ENCODE results near the gene BCL11B.

BCL11B gene

GRCh38 chr14:99271951-99272631 lies at the start of gene BCL11B:
TSS of gene BCL11B (minus strand) at chr14:99272197. CDS start at chr14:99271218, 979 bp downstream.
- DNase-seq = peak; percentile 92

- no peak for DNase-seq
Measured at GRCh38 chr14:99321236-99321925, 49.4 kb upstream of the BCL11B start.

- DNase-seq = no peak
Measured at GRCh38 chr14:99320621-99321235, 48.7 kb upstream of the BCL11B start.

GRCh38 chr14:99320105-99320572 lies 48.1 kb upstream of the BCL11B start:
- peak; percentile 19 for DNase-seq

GRCh38 chr14:99318959-99319295 lies 46.9 kb upstream of the BCL11B start:
- DNase-seq = no peak

- no peak for DNase-seq
Measured at GRCh38 chr14:99318091-99318958, 46.3 kb upstream of the BCL11B start.

- no peak for DNase-seq
Measured at GRCh38 chr14:99317231-99318090, 45.5 kb upstream of the BCL11B start.

- DNase-seq = no peak
Measured at GRCh38 chr14:99316281-99317163, 44.5 kb upstream of the BCL11B start.

GRCh38 chr14:99315197-99315596 lies 43.2 kb upstream of the BCL11B start:
- DNase-seq = peak; percentile 50

GRCh38 chr14:99314623-99315022 lies 42.6 kb upstream of the BCL11B start:
- no peak for DNase-seq

GRCh38 chr14:99313234-99313633 lies 41.2 kb upstream of the BCL11B start:
- no peak for DNase-seq

GRCh38 chr14:99312106-99312505 lies 40.1 kb upstream of the BCL11B start:
- DNase-seq = no peak

- DNase-seq = no peak
Measured at GRCh38 chr14:99309220-99309766, 37.3 kb upstream of the BCL11B start.

- DNase-seq = no peak
Measured at GRCh38 chr14:99304208-99304607, 32.2 kb upstream of the BCL11B start.

- DNase-seq = no peak
Measured at GRCh38 chr14:99300190-99300589, 28.2 kb upstream of the BCL11B start.

GRCh38 chr14:99296517-99296916 lies 24.5 kb upstream of the BCL11B start:
- DNase-seq = no peak

- no peak for DNase-seq
Measured at GRCh38 chr14:99289394-99290189, 17.6 kb upstream of the BCL11B start.

GRCh38 chr14:99288948-99289347 lies 17.0 kb upstream of the BCL11B start:
- DNase-seq = no peak

GRCh38 chr14:99287269-99287942 lies 15.4 kb upstream of the BCL11B start:
- DNase-seq = peak; percentile 99

Measured in MV-4-11 (cell line).